ENCODE data around the gene PLSCR5.
A peak's percentile ranks its signal among the peaks of the same experiment; 100 is the strongest.

PLSCR5 gene

DNA sequence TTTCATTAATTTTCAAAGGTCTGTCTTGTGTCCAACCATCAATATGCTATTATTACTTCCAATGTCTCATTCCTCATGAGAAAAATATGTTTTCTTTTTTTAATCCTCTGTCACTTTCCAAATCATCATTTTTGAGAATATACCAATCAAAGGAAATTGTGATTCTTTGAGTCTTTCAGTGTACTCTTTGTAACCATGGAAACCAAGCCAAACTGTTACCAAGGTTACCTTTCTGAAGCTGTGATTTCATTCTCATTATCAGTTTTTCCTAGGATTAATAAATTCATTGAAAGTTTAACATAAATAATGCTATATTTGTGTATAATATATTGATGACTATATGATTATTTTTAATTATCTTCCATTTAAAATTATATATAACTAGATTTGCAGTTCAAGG lies 16.6 kb upstream of the PLSCR5 start:
- DNase-seq (ENCODE audit: low read depth): no peak
- TF ChIP-seq, protein P1, sequence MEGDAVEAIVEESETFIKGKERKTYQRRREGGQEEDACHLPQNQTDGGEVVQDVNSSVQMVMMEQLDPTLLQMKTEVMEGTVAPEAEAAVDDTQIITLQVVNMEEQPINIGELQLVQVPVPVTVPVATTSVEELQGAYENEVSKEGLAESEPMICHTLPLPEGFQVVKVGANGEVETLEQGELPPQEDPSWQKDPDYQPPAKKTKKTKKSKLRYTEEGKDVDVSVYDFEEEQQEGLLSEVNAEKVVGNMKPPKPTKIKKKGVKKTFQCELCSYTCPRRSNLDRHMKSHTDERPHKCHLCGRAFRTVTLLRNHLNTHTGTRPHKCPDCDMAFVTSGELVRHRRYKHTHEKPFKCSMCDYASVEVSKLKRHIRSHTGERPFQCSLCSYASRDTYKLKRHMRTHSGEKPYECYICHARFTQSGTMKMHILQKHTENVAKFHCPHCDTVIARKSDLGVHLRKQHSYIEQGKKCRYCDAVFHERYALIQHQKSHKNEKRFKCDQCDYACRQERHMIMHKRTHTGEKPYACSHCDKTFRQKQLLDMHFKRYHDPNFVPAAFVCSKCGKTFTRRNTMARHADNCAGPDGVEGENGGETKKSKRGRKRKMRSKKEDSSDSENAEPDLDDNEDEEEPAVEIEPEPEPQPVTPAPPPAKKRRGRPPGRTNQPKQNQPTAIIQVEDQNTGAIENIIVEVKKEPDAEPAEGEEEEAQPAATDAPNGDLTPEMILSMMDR (conservative IDR thresholded peaks at IDR 0.05; ENCODE audit: low read length): no peak
- H3K4me3 ChIP-seq (ENCODE audit: low read length): no peak overlapping the region

DNA sequence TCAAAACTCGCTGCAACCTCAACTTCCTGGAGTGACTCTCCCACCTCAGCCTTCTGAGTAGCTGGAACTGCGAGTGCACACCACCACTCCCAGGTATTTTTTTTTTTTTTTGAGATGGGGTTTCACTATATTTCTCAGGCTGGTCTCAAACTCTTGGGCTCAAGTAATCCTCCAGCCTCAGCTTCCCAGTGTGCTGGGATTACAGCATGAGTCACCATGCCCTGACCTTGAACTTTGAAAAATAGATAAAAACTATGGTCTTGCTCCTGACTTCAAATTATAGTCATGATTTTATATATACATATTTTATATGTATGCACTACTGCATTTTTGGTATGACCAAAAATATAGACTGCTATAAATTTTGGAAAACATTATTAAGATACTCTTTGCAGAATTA lies 6.9 kb upstream of the PLSCR5 start:
- no peak overlapping the region for H3K4me3 ChIP-seq (ENCODE audit: low read length)
- TF ChIP-seq, protein P1 (conservative IDR thresholded peaks at IDR 0.05; ENCODE audit: low read length): no peak
- no peak for DNase-seq (ENCODE audit: low read depth)

DNA sequence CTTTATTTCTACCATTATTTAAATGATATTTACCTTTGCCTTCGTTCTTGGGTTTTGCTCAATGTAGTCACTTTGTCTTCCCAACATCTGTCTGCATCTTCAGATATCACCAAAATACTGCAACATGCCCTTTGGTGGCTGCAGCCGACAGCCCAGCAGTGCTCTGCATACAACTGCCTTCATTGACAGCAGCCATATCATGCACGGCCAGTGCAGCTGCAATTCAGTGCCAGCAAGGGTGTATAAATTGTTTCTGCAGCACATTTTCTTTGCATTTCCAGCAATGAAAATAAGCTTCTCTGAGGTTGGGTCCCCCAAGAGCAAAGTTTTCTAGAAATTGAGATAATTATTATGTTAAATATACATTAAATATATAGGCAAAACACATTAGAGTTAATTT lies 6.0 kb upstream of the PLSCR5 start:
- TF ChIP-seq, protein P1 (conservative IDR thresholded peaks at IDR 0.05; ENCODE audit: low read length): no peak
- no peak for DNase-seq (ENCODE audit: low read depth)
- no peak overlapping the region for H3K4me3 ChIP-seq (ENCODE audit: low read length)

DNA sequence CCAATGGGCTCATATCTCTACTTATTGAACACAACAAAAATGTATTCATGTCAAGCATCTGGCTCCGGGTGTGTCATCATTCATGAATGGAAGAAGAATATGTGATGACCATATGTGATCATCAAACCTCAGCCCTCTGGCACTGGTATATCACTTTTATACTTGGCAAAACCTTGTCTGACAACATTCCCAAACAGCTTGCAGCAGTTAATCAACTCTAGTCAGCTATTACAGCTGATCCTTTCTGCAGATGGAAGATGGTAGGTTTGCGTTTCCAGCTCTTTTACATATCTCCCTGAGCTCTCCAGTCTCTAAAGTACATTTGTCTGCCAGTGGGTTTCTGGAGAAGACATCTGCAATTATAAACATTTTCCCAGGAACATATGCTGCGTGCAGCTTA lies 6.6 kb downstream of the PLSCR5 start:
- TF ChIP-seq, protein P1 (conservative IDR thresholded peaks at IDR 0.05; ENCODE audit: low read length): no peak
- DNase-seq (ENCODE audit: low read depth): peak; percentile 52
- H3K4me3 ChIP-seq (ENCODE audit: low read length): no peak overlapping the region

DNA sequence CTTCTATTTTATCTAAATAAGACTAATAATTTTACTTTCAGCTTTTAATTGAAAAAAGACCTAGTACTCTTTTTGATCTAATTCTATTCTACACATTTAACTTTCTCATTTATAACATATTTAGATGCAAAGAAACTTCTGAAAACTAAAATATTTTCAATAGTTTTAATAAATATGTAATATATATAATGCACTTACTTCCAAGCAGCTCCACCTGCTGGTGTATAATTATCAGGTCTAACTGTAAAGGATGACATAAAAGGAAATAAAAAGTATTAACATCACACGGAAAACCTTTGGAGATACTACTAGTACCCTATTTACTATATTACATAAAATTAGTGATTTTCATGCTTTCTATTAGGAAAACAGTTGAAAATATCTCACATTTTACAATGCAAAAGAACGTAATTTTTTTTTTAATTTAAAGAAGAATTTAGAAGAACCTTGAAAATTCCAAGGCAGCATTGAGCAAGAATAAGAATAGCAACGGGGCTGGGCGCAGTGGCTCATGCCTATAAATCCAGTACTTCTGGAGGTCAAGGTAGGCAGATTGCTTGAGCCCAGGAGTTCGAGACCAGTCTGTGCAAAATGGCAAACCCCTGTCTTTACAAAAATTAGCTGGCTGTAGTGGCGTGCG lies 10.2 kb downstream of the PLSCR5 start:
- TF ChIP-seq, protein P1 (conservative IDR thresholded peaks at IDR 0.05; ENCODE audit: low read length): peak; percentile 44
- H3K4me3 ChIP-seq (ENCODE audit: low read length): no peak overlapping the region
- peak; percentile 16 for DNase-seq (ENCODE audit: low read depth)

DNA sequence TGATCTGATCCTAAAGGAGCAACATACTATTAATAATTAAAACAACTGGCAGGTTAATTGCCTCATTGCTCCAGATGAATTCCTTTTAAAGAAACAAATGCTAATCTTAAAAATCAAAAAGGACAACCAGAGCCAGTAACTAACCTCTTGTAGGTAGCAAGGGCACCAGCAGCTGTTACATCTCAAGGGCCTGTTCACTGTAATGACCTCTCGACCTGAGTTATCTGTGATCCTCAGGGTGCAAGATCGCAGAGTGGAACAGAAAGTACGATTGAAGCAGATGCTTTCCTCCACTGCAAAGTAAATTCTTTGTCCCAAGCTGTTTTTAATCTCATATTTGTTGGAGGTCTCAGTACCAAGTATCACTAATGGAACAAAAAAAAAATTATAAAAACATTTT lies 11.4 kb downstream of the PLSCR5 start:
- no peak for DNase-seq (ENCODE audit: low read depth)
- H3K4me3 ChIP-seq (ENCODE audit: low read length): no peak overlapping the region
- TF ChIP-seq, protein P1 (conservative IDR thresholded peaks at IDR 0.05; ENCODE audit: low read length): no peak

DNA sequence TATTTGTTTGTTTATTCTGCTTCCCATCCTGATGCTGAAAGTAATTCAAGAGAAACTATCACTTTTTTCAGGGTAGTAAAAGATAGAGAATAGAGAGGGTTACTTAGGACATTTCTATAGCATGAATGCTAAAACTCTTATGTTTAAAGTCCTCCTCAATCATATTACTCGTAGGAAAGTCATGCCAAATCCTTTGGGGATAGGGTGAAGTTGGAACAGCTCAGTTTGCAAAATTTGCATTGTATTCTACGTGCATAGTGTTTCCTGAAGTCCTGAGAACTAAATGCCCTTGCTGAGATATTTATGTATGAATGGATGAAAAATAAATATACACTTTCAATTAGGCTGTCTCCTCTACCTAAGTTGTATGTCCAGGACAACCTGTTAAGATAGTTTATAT lies 14.6 kb downstream of the PLSCR5 start:
- peak; percentile 14 for DNase-seq (ENCODE audit: low read depth)

More for the DNA sequence above, 14.6 kb downstream of the PLSCR5 start:
- no peak overlapping the region for H3K4me3 ChIP-seq (ENCODE audit: low read length)
- TF ChIP-seq, protein P1 (conservative IDR thresholded peaks at IDR 0.05; ENCODE audit: low read length): no peak
